GM04503 (cell line): ENCODE measurements around the gene KIF3B.
"Not testable (repeated sequence)": the region's sequence is repeated elsewhere in the genome, so short reads cannot be mapped to it uniquely, and the experiment has no call there.

Source experiments
- DNase-seq: peaks from one replicate; pipeline ENCODE4 v3.0.0-alpha.2; 2012; ENCODE audit warnings: low read depth

The KIF3B gene

GRCh38 chr20:32357375-32357868, 80.0 kb downstream of the KIF3B start:
- DNase-seq = no peak

GRCh38 chr20:32357869-32358631, 80.6 kb downstream of the KIF3B start, which contains the start of gene ASXL1:
ASXL1 (plus strand) TSS chr20:32358331; CDS start chr20:32358776, 445 bp downstream.
- peak; percentile 71 for DNase-seq

GRCh38 chr20:32358632-32358882, 81.1 kb downstream of the KIF3B start:
- DNase-seq = no peak

- no peak for DNase-seq
These were observed 81.6 kb downstream of the KIF3B start for GRCh38 chr20:32358883-32359632.

- no peak for DNase-seq
These were observed 82.3 kb downstream of the KIF3B start for GRCh38 chr20:32359633-32360332.

DNA sequence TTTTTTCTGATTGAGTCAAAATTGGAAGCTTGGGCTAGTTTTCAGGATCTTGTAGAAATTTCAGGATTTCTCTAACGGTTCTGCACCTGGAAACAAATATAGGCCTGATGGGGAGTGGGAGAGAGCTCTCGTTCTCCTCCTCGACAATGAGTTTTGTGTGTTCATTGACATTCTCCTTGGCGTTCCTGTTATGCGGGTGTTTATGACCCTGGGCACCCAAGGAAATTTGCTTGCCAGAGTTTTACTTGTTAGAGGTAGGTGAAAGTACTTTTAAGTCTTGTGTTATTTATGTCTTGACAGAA, 82.8 kb downstream of the KIF3B start:
- DNase-seq = no peak

DNA sequence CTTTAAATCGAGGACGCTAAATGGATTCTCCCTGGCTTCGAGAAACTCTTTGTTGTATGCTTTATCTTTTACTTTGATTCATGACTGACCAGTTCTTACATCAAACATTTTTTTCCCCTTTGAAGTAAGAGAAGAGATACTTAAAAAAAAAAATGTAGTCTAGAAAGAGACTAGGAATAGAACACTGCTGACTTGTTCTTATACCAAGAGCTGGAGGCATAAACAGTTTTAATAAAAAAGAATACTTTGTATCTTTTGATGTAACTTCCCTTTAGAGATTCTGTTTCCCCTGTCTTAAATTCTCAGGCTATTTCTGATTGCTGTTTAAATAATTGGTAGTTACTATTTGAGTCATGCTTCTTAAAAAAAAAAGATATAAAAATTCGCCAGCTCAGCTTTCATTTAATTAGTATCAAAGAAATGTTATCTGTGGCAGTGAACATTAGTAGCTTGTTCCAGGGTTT, 85.5 kb downstream of the KIF3B start:
- no peak for DNase-seq

DNA sequence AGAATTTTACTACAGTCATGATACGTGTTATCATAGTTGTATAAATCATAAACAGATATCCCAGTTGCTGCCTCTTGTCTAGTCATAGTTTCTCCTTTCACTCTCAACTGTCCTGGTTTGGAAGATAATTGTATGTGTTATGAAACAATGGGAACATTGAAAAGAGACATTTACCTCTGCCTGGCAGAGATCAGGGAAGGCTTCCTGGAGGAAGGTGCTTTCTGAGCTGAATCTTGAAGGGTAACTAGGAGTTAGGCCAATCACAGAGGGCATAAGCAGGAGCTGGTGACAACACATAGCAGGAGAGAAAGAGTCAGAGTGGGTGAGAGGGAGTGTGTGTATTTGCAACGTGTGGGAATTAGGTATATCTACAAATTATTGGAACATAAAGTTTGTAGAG, 86.0 kb downstream of the KIF3B start:
- no peak for DNase-seq

- no peak for DNase-seq
These were observed 87.2 kb downstream of the KIF3B start for GRCh38 chr20:32364554-32365208.

GRCh38 chr20:32365564-32365963, 88.1 kb downstream of the KIF3B start:
- DNase-seq = no peak

- DNase-seq = no peak
These were observed 88.9 kb downstream of the KIF3B start for GRCh38 chr20:32366380-32366779.

DNA sequence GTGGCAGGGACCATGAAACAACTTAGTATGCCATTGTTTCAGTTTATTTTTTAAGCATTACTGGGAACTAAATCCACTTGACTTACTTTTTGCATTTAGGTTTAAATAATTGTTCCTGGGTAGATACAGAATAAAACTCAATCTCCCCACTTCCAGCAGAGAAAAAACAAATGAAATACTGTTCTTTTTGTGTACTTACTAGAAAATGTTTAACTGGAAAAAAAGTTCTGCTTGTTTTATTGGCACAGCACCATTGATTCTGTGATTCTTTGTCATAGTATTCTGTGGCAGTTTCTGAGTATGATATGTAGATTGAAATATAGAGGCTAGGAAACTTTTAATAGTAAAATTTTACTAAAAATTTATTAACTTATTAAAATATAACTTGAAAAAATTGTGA, 90.9 kb downstream of the KIF3B start:
- no peak for DNase-seq

DNA sequence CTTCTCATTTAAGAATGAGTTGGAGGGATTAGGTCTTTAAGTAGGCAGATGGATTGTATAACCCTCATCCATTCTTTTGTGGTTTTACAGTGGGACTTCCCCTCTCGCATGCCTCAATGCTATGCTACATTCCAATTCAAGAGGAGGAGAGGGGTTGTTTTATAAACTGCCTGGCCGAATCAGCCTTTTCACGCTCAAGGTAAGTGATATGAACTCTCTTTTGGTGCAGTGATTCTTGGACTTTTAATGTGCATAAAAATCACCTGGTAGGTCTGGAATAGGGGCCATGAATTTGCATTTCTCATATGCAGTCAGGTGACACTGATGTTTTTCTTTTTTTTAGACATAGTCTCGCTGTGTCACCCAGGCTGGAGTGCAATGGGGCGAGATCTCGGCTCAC, 91.5 kb downstream of the KIF3B start:
- DNase-seq = no peak

DNA sequence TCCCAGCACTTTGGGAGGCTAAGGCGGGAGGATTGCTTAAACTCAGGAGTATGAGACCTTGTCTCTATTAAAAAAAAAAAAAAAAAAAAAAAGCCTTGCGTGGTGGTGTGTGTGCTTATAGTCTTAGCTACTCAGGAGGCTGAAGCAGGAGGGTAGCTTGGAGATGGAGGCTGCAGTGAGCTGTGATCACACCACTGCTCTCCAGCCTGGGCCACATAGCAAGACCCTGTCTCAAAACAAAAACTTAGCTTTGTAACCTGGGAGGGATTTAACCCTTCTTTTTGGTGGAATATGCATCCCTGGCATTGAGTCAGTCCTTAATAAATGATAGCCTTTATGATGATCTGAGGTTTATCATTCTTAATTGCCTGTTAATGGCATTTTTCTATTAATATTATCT, 93.4 kb downstream of the KIF3B start:
- DNase-seq = no peak

DNA sequence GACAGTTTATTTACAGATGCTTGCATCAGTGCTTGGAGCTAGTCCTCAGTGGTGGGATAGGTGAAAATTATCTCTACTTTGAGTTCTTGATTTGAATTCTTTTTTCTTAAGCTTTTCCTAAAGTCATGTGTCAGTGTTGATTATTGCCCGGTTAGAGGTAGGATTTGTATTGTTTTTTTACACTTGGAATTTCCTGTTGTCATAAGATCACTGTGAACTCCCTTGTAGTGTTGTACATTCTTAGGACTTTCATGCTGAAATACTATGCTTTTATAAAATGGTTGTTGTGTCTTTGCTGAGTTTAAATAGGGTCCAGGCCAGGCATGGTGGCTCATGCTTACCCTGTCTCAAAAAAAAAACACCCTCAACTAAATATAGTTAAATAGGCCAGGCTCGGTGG, 101.0 kb downstream of the KIF3B start:
- DNase-seq = no peak

- DNase-seq = not testable (repeated sequence)
These were observed 102.6 kb downstream of the KIF3B start for GRCh38 chr20:32380037-32380436.

DNA sequence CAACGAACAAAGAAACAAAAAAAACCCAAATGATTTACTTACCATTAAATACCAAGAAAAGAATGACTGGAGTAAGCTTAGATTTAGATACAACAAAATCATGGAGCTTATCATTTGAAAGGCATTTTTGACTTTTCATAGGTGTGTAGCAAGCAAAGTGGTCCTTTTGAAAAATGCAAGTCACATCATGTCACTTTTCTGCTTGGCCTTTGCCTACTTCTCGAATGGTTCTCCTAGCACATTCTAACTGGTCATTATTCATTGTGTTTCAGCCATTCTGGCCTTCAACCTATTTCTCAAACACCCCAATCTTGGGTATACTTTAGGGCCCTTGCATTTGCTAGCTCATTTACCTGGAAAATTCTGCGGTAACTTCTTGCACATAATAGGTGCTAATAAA, 103.3 kb downstream of the KIF3B start:
- no peak for DNase-seq

GRCh38 chr20:32382102-32382950, 104.9 kb downstream of the KIF3B start:
- no peak for DNase-seq

- DNase-seq = not testable (repeated sequence)
These were observed 106.0 kb downstream of the KIF3B start for GRCh38 chr20:32383441-32383840.
